ENCODE measurements around the gene MYRF. TPM values are rescaled to one million over a fixed set of nuclear protein-coding genes. Genes with fewer than 3 reads are reported as not detected.

The MYRF gene
- total RNA-seq, 2 experiments from 2014 or later, result 0.31 to 0.49 TPM

DNA sequence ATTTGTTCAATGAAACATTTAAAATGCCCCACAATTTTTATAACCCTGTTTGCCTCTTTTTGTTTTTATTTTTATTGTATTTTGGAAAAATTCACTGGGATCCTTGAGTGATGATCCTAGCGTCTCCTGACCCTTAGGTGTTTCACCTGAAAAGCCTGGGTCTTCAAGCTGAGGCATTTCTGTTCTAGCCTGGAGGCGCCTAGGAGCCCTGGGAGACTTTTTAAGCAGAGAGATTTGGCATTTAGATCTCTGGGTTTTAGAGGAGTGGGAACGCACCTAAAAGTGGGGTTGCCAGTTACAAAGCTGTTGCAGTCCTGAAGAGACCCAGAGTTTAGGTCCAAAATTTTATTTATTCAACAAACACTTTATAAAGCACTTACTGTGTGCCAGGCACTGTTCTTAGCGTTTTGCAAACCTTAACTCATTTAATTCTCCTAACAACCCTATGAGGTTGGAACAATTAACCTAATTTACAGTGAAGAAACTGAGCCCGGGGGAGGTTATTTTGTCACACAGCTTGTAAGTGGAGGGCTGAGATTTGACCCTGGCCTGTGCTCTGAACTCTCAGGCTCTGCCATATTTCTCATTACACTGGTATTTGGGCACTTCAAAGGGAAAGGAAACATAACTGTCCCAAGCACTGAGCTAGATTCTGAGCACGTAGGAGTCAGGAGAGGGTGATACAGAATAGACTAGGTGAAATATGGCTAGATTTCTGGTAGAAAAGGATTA lies 65.2 kb downstream of the MYRF start:
- Mint-ChIP-seq H3K4me1 (ENCODE audit: low read depth) (peaks cover 13% of the 10 kb centered on the region), H3K36me3 (ENCODE audit: low read depth) (no peaks in the 10 kb centered on the region), H3K4me3 (peak overlapping the region; percentile 72), H3K27ac (no peak overlapping the region), H3K9me3 (no peaks in the 10 kb centered on the region), H3K27me3 (peaks cover 54% of the 10 kb centered on the region)
- ATAC-seq (ENCODE audit: poor library complexity) (no peak), DNase-seq (no peak)
- H3K27me3 ChIP-seq (ENCODE audit: control insufficient read depth in 1 of 2, insufficient read depth in 2 of 2, low read length in 2 of 2), result peaks cover 19 to 31% of the 10 kb centered on the region in 2 experiments
- ChIA-PET CTCF (interaction anchor here (0.9 to 6.7 kb wide), 4 partner anchors 11 to 265 kb away, joined by 3 to 50 read pairs (median 11); partner anchors contain the start of gene FADS2), POLR2A (interaction anchor here (1.3 to 1.4 kb wide), 2 partner anchors 21 to 150 kb away, joined by 3 to 6 read pairs; partner anchors contain the start of gene FTH1)
- intact Hi-C loops (cut with DNase I, micrococcal nuclease), result no loop called here
- TF ChIP-seq, protein P1, sequence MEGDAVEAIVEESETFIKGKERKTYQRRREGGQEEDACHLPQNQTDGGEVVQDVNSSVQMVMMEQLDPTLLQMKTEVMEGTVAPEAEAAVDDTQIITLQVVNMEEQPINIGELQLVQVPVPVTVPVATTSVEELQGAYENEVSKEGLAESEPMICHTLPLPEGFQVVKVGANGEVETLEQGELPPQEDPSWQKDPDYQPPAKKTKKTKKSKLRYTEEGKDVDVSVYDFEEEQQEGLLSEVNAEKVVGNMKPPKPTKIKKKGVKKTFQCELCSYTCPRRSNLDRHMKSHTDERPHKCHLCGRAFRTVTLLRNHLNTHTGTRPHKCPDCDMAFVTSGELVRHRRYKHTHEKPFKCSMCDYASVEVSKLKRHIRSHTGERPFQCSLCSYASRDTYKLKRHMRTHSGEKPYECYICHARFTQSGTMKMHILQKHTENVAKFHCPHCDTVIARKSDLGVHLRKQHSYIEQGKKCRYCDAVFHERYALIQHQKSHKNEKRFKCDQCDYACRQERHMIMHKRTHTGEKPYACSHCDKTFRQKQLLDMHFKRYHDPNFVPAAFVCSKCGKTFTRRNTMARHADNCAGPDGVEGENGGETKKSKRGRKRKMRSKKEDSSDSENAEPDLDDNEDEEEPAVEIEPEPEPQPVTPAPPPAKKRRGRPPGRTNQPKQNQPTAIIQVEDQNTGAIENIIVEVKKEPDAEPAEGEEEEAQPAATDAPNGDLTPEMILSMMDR (IDR thresholded peaks at IDR 0.05), result no peak
- H3K4me1 ChIP-seq (ENCODE audit: insufficient read depth, low read length), result peaks cover 26% of the 10 kb centered on the region
- no peaks in the 10 kb centered on the region for H3K36me3 ChIP-seq (ENCODE audit: insufficient read depth, low read length)
- H3K4me3 ChIP-seq (ENCODE audit: low read length), result peak overlapping the region; percentile 71
- H3K9me3 ChIP-seq (ENCODE audit: control insufficient read depth in 1 of 2, insufficient read depth in 1 of 2, low read length in 2 of 2), result peaks cover 0 to 7% of the 10 kb centered on the region in 2 experiments
- no peak overlapping the region for H3K27ac ChIP-seq (ENCODE audit: low read depth in 1 of 2, low read length in 2 of 2)

DNA sequence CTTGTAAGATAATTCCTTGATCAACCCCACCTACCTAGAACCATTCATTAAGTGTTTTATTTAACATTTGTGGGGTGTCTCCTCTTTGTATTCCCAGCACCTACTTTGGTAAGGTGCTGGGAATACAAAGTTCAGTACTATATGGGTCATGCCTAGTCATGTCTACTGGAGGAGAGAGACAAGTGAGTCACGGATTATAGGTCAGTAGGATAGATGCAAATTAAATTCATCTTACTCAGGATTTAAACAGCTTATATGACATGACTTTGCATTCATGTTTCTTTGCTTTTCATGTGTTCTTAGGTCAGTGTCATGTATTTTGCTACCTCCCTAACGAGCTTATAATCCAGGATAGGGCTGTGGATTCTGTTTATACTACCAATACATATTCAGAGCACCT lies 67.7 kb downstream of the MYRF start:
- no peak overlapping the region for H3K4me3 ChIP-seq (ENCODE audit: low read length)
- H3K4me3 Mint-ChIP-seq, result no peak overlapping the region
- no peaks in the 10 kb centered on the region for H3K9me3 Mint-ChIP-seq
- POLR2A ChIA-PET, result no interaction called here
- ATAC-seq (ENCODE audit: poor library complexity) (no peak), DNase-seq (no peak)
- H3K27me3 Mint-ChIP-seq, result peaks cover 42% of the 10 kb centered on the region
- intact Hi-C loops (cut with DNase I, micrococcal nuclease), result no loop called here
- no peaks in the 10 kb centered on the region for H3K36me3 Mint-ChIP-seq (ENCODE audit: low read depth)
- no peak overlapping the region for H3K27ac Mint-ChIP-seq
- H3K27me3 ChIP-seq (ENCODE audit: control insufficient read depth in 1 of 2, insufficient read depth in 2 of 2, low read length in 2 of 2), result peaks cover 18 to 19% of the 10 kb centered on the region in 2 experiments
- no peaks in the 10 kb centered on the region for H3K36me3 ChIP-seq (ENCODE audit: insufficient read depth, low read length)
- no peaks in the 10 kb centered on the region for H3K9me3 ChIP-seq (ENCODE audit: control insufficient read depth in 1 of 2, insufficient read depth in 1 of 2, low read length in 2 of 2)
- CTCF ChIA-PET, result interaction anchor here (1.0 kb wide), 1 partner anchor 23 kb away, joined by 3 read pairs; no protein-coding TSS in a partner anchor
- peaks cover 11% of the 10 kb centered on the region for H3K4me1 Mint-ChIP-seq (ENCODE audit: low read depth)
- TF ChIP-seq, protein P1 (IDR thresholded peaks at IDR 0.05), result no peak
- H3K27ac ChIP-seq (ENCODE audit: low read depth in 1 of 2, low read length in 2 of 2), result no peak overlapping the region
- peaks cover 20% of the 10 kb centered on the region for H3K4me1 ChIP-seq (ENCODE audit: insufficient read depth, low read length)

GRCh38 chr11:61826930-61827570 lies 74.6 kb downstream of the MYRF start:
- Mint-ChIP-seq H3K27me3 (peaks cover 65% of the 10 kb centered on the region), H3K4me3 (peak overlapping the region; percentile 79), H3K9me3 (no peaks in the 10 kb centered on the region), H3K27ac (no peak overlapping the region), H3K4me1 (ENCODE audit: low read depth) (peaks cover 14% of the 10 kb centered on the region), H3K36me3 (ENCODE audit: low read depth) (no peaks in the 10 kb centered on the region)
- no peak overlapping the region for H3K27ac ChIP-seq (ENCODE audit: low read depth in 1 of 2, low read length in 2 of 2)
- DNase-seq, result peak in 3 of 14 experiments; percentile 14 to 45 (median 38)
- H3K36me3 ChIP-seq (ENCODE audit: insufficient read depth, low read length), result no peaks in the 10 kb centered on the region
- peak overlapping the region; percentile 64 for H3K4me3 ChIP-seq (ENCODE audit: low read length)
- H3K9me3 ChIP-seq (ENCODE audit: control insufficient read depth in 1 of 2, insufficient read depth in 1 of 2, low read length in 2 of 2), result peaks cover 0 to 11% of the 10 kb centered on the region in 2 experiments
- TF ChIP-seq, protein P1 (IDR thresholded peaks at IDR 0.05), result no peak
- POLR2A ChIA-PET, result no interaction called here
- peaks cover 15 to 29% of the 10 kb centered on the region in 2 experiments for H3K27me3 ChIP-seq (ENCODE audit: control insufficient read depth in 1 of 2, insufficient read depth in 2 of 2, low read length in 2 of 2)
- peaks cover 29% of the 10 kb centered on the region for H3K4me1 ChIP-seq (ENCODE audit: insufficient read depth, low read length)
- CTCF ChIA-PET, result interaction anchor here (2.5 to 3.7 kb wide), 2 partner anchors 11 to 30 kb away, joined by 12 to 18 read pairs; partner anchors contain the start of gene FADS1
- ATAC-seq (ENCODE audit: poor library complexity), result no peak
- intact Hi-C loops (cut with DNase I, micrococcal nuclease), result no loop called here

Measured in CD4-positive, alpha-beta T cell (primary cell).